RKO (cell line): ENCODE data around the gene RUFY1.
"Not testable (repeated sequence)": the region's sequence is repeated elsewhere in the genome, so short reads cannot be mapped to it uniquely, and the experiment has no call there.

ENCODE experiments used
- DNase-seq: peaks from one replicate; pipeline ENCODE4 v3.0.0-alpha.2; 2016; ENCODE audit warnings: low spot score

Gene RUFY1

GRCh38 chr5:179534431-179534830 lies 15.9 kb upstream of the RUFY1 start:
- DNase-seq, result no peak

- no peak for DNase-seq
These were observed 13.7 kb upstream of the RUFY1 start for GRCh38 chr5:179536676-179537075.

GRCh38 chr5:179542170-179542569 lies 8.2 kb upstream of the RUFY1 start:
- DNase-seq, result no peak

- DNase-seq, result not testable (repeated sequence)
These were observed 7.1 kb upstream of the RUFY1 start for GRCh38 chr5:179543275-179543674.

- DNase-seq, result no peak
These were observed 2.7 kb downstream of the RUFY1 start for GRCh38 chr5:179553006-179553405.

- DNase-seq, result peak; percentile 53
These were observed 3.5 kb downstream of the RUFY1 start for GRCh38 chr5:179553875-179554274.

- DNase-seq, result no peak
These were observed 4.6 kb downstream of the RUFY1 start for GRCh38 chr5:179554981-179555380.

GRCh38 chr5:179558261-179558799 lies 8.0 kb downstream of the RUFY1 start:
- not testable (repeated sequence) for DNase-seq

- DNase-seq, result peak; percentile 33
These were observed 8.6 kb downstream of the RUFY1 start for GRCh38 chr5:179558932-179559283.

GRCh38 chr5:179559284-179560252 lies 9.2 kb downstream of the RUFY1 start:
- DNase-seq, result peak; percentile 99

GRCh38 chr5:179564526-179564925 lies 14.2 kb downstream of the RUFY1 start:
- DNase-seq, result no peak

GRCh38 chr5:179568721-179569120 lies 18.4 kb downstream of the RUFY1 start:
- DNase-seq, result no peak

- no peak for DNase-seq
These were observed 22.0 kb downstream of the RUFY1 start for GRCh38 chr5:179572386-179572785.

- no peak for DNase-seq
These were observed 27.1 kb downstream of the RUFY1 start for GRCh38 chr5:179577286-179577960.

GRCh38 chr5:179585941-179586401 lies 35.6 kb downstream of the RUFY1 start:
- no peak for DNase-seq

GRCh38 chr5:179588166-179588565 lies 37.8 kb downstream of the RUFY1 start:
- no peak for DNase-seq

GRCh38 chr5:179595916-179596315 lies 45.6 kb downstream of the RUFY1 start:
- DNase-seq, result no peak

- DNase-seq, result no peak
These were observed 46.1 kb downstream of the RUFY1 start for GRCh38 chr5:179596421-179596820.

GRCh38 chr5:179599100-179599499 lies 48.7 kb downstream of the RUFY1 start:
- DNase-seq, result no peak

GRCh38 chr5:179599566-179599965 lies 49.2 kb downstream of the RUFY1 start:
- DNase-seq, result no peak

- no peak for DNase-seq
These were observed 49.6 kb downstream of the RUFY1 start for GRCh38 chr5:179599973-179600372.

GRCh38 chr5:179601871-179602625 lies 51.7 kb downstream of the RUFY1 start:
- no peak for DNase-seq
